GM23248 (cell line): Measurements from ENCODE around the gene WDCP.

Experiments used
- EZH2 ChIP-seq: fragments of 200-600 bp; sonication (generic); IDR thresholded peaks from 2 replicates; pipeline ENCODE4 v1.6.1; 2018; ENCODE audit warnings: antibody characterized with exemption, mild to moderate bottlenecking; ENCODE audit not compliant: insufficient read depth, poor library complexity, severe bottlenecking
- EZH2phosphoT487 ChIP-seq: fragments of 200-600 bp; sonication (generic); IDR thresholded peaks from 2 replicates; pipeline ENCODE4 v1.6.1; 2018; ENCODE audit warnings: antibody characterized with exemption, moderate library complexity, mild to moderate bottlenecking, low read depth; ENCODE audit not compliant: insufficient read depth

GRCh38 chr2:24086241-24086640 lies 39.0 kb upstream of the WDCP start:
- TF ChIP-seq EZH2phosphoT487 (no peak), EZH2 (no peak)
